ENCODE data around the gene SFT2D2.

The SFT2D2 gene

GRCh38 chr1:168236836-168237611 is 11.2 kb downstream of the SFT2D2 start:
- H3K4me1 Mint-ChIP-seq = peaks cover 50% of the 10 kb centered on the region

DNA sequence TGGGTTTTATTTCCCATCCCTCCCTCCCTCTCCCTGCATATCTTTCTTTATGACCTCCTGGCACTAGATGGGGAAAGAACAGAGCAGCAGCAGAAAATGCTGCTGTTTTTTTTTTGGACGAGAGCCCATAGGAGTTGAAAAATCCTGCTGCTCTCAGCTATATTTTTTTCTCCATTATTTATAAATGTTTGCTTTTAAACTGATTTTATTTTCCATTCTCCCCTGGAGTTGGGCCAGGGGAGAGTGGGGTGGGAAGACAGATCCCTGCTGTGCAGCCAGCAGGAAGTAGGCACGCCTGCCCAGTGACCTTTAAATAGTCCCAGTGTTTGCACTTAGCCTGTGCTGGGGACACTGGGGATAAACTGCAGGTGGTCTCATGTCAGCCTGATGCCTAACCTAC is 17.4 kb downstream of the SFT2D2 start:
- Mint-ChIP-seq H3K27me3 (no peaks in the 10 kb centered on the region), H3K4me1 (peaks cover 33% of the 10 kb centered on the region), H3K4me3 (no peak overlapping the region), H3K27ac (peak overlapping the region; percentile 53), H3K9me3 (no peaks in the 10 kb centered on the region), H3K36me3 (peaks cover 70% of the 10 kb centered on the region)
- ATAC-seq = no peak

More at GRCh38 chr1:168236836-168237611, 11.2 kb downstream of the SFT2D2 start:
- no peaks in the 10 kb centered on the region for H3K27me3 Mint-ChIP-seq
- no peak overlapping the region for H3K4me3 Mint-ChIP-seq
- H3K9me3 Mint-ChIP-seq = no peaks in the 10 kb centered on the region
- H3K27ac Mint-ChIP-seq = peak overlapping the region; percentile 17
- peaks cover 74% of the 10 kb centered on the region for H3K36me3 Mint-ChIP-seq
- peak; percentile 50 for ATAC-seq

DNA sequence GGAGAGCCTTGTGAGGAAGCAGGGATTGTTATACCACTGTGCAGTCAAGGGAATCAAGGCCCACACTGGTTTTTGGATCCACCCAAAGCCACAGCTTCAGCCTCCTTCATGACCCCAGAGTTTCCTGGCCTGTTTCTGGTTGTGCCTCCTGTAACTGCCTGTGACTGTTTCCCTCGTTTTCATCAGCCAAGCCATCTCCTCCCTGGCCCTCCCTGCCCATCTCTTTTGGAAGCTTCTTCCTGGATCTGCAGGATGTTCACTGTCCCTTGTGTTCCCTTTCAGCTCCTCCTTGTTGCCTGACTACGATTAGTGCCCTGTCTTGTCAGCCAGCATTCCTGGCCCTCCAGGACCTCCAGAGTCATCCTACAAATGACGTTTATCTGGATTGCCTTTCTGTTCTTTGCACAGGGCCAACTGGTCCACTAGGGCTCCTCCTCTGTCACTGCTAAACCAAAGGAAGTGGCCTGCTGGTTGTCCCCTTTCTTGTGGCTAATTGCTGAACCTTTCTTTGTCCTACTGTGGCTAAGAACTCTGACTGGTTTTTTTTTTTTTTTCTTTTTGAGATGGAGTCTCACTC is 17.9 kb downstream of the SFT2D2 start:
- no peak for ATAC-seq
- Mint-ChIP-seq H3K9me3 (no peaks in the 10 kb centered on the region), H3K4me1 (peaks cover 37% of the 10 kb centered on the region), H3K4me3 (no peak overlapping the region), H3K36me3 (peaks cover 76% of the 10 kb centered on the region), H3K27ac (peak overlapping the region; percentile 53), H3K27me3 (no peaks in the 10 kb centered on the region)

DNA sequence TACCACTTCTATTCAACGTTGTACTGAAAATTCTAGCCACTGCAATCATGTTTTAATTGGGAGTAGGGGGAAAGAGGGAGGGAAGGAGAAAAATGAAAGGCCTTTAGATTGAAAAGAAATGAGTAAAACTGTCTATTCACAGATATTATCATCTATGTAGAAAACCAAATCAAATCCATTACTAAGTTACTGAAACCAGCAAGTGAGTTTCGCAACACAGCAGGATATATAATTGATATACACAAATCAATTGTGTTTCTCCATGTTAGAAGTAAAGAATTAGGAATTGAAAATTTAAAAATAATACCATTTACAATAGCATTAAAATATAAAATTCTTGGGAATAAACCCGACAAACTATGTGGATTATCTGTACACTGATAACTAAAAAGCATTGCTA is 19.2 kb downstream of the SFT2D2 start:
- no peaks in the 10 kb centered on the region for H3K9me3 Mint-ChIP-seq
- H3K27me3 Mint-ChIP-seq = no peaks in the 10 kb centered on the region
- no peak for ATAC-seq
- peaks cover 75% of the 10 kb centered on the region for H3K36me3 Mint-ChIP-seq
- H3K4me1 Mint-ChIP-seq = peaks cover 42% of the 10 kb centered on the region
- H3K4me3 Mint-ChIP-seq = no peak overlapping the region
- H3K27ac Mint-ChIP-seq = no peak overlapping the region

DNA sequence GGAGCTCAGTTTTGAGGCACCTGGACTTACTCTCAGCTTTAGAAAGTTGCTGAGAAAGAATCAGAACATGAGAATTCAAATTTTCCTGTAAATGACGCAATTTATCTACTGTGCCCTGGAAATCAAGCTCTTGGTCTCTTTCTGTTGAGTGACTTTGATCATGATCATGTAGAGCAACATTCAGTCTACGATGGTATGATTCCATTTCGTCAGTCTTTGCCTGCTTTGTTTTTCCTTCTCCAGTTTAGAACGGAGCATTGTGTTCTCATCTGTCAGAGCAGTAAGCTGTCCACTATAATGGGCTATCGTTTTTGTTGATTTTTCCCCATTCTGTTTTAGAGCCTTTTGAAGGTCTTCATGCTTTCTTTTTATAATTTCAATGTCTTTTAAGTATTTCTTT is 20.7 kb downstream of the SFT2D2 start:
- Mint-ChIP-seq H3K27me3 (no peaks in the 10 kb centered on the region), H3K27ac (no peak overlapping the region), H3K9me3 (no peaks in the 10 kb centered on the region), H3K36me3 (peaks cover 77% of the 10 kb centered on the region), H3K4me1 (peaks cover 42% of the 10 kb centered on the region), H3K4me3 (no peak overlapping the region)
- ATAC-seq = no peak

GRCh38 chr1:168252204-168252733 is 26.5 kb downstream of the SFT2D2 start:
- H3K4me3 Mint-ChIP-seq = no peak overlapping the region
- H3K4me1 Mint-ChIP-seq = peaks cover 18% of the 10 kb centered on the region
- H3K36me3 Mint-ChIP-seq = peaks cover 81% of the 10 kb centered on the region
- H3K27ac Mint-ChIP-seq = peak overlapping the region; percentile 41
- ATAC-seq = no peak
- no peaks in the 10 kb centered on the region for H3K27me3 Mint-ChIP-seq
- peaks cover 8% of the 10 kb centered on the region for H3K9me3 Mint-ChIP-seq

GRCh38 chr1:168256164-168256563 is 30.4 kb downstream of the SFT2D2 start:
- no peak for ATAC-seq
- Mint-ChIP-seq H3K27ac (no peak overlapping the region), H3K4me3 (no peak overlapping the region), H3K9me3 (peaks cover 8% of the 10 kb centered on the region), H3K27me3 (no peaks in the 10 kb centered on the region), H3K36me3 (peaks cover 80% of the 10 kb centered on the region), H3K4me1 (no peaks in the 10 kb centered on the region)

- Mint-ChIP-seq H3K36me3 (peaks cover 88% of the 10 kb centered on the region), H3K4me3 (no peak overlapping the region), H3K9me3 (peaks cover 8% of the 10 kb centered on the region), H3K4me1 (no peaks in the 10 kb centered on the region), H3K27me3 (no peaks in the 10 kb centered on the region), H3K27ac (no peak overlapping the region)
- ATAC-seq = no peak
Observed at GRCh38 chr1:168257397-168257796, 31.6 kb downstream of the SFT2D2 start.

DNA sequence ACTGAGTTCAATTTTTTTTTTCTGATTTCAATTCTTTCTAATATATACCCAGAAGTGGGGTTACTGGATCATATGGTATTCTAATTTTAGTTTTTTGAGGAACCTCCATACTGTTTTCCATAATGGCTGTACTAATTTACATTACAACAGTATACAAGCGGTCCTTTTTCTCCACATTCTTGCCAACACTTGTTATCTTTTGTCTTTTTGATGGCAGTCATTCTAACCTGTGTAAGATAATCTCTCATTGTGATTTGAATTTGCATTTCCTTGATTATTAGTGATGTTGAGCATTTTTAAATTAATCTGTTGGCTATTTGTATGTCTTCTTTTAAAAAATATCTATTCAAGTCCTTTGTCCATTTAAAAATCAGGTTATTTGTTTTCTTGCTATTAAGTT is 33.8 kb downstream of the SFT2D2 start:
- Mint-ChIP-seq H3K27me3 (no peaks in the 10 kb centered on the region), H3K4me3 (no peak overlapping the region), H3K9me3 (peaks cover 13% of the 10 kb centered on the region), H3K36me3 (peaks cover 88% of the 10 kb centered on the region), H3K27ac (no peak overlapping the region), H3K4me1 (no peaks in the 10 kb centered on the region)
- no peak for ATAC-seq

DNA sequence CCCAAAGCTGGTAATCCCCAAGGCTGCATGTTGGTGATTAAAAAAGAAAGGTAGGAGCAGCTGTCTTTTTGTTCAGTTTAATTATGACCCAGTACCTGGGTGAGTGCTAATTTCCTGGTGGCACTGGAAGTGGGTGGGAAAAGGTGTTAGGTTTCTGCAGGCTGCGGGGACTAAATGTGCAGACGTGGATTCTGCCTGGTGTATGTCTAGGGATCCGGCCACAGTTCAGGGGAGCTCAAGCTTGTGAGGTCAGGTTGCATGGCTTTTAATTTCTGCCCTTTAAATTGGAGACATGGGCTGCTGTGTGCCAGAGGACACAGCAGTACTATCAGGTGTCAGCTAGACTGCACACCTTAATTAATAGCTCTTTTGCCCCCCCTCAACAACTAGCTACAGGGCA is 34.6 kb downstream of the SFT2D2 start:
- Mint-ChIP-seq H3K36me3 (peaks cover 85% of the 10 kb centered on the region), H3K4me1 (no peaks in the 10 kb centered on the region), H3K4me3 (no peak overlapping the region), H3K27me3 (no peaks in the 10 kb centered on the region), H3K9me3 (peaks cover 10% of the 10 kb centered on the region), H3K27ac (no peak overlapping the region)
- ATAC-seq = no peak

DNA sequence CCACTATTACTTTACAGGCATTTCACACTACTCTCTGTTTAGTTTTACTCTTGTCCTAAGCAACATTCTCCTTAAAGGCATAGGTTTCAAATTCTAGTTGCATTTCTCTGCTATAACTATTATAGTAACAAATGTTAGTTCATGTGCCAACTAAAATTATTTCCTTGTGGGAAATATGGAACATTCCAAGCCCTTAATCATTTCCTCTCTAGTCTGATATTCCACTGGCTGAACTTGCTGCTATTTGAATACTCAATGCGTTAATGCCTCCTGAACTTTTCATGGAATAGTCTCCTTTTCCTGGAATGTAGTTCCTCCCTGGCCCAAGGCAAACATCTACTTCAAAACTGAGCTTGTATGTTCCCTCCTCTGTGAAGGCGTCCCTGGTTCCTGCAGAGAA is 35.6 kb downstream of the SFT2D2 start:
- Mint-ChIP-seq H3K36me3 (peaks cover 75% of the 10 kb centered on the region), H3K9me3 (peaks cover 8% of the 10 kb centered on the region), H3K27me3 (no peaks in the 10 kb centered on the region), H3K4me1 (no peaks in the 10 kb centered on the region), H3K4me3 (no peak overlapping the region), H3K27ac (no peak overlapping the region)
- no peak for ATAC-seq

DNA sequence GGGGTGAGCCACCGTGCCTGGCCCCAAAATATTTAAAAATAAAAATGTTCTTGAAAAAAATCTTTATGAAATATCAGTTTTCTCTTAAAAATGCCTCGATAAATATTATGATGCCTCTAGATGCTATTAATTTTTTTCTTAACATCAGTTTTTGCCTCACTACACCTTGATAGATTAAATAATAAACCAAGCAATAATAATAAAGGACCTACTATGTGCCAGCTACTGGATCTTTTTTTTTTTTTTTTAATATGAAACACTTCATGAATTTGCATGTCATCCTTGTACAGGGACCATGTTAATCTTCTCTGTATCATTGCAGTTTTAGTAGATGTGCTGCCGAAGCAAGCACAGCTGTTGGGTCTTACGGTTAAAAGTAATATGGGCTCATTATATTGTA is 37.3 kb downstream of the SFT2D2 start:
- H3K36me3 Mint-ChIP-seq = peaks cover 57% of the 10 kb centered on the region
- no peak overlapping the region for H3K27ac Mint-ChIP-seq
- no peak for ATAC-seq
- H3K4me3 Mint-ChIP-seq = no peak overlapping the region
- no peaks in the 10 kb centered on the region for H3K27me3 Mint-ChIP-seq
- no peaks in the 10 kb centered on the region for H3K4me1 Mint-ChIP-seq
- peaks cover 5% of the 10 kb centered on the region for H3K9me3 Mint-ChIP-seq

DNA sequence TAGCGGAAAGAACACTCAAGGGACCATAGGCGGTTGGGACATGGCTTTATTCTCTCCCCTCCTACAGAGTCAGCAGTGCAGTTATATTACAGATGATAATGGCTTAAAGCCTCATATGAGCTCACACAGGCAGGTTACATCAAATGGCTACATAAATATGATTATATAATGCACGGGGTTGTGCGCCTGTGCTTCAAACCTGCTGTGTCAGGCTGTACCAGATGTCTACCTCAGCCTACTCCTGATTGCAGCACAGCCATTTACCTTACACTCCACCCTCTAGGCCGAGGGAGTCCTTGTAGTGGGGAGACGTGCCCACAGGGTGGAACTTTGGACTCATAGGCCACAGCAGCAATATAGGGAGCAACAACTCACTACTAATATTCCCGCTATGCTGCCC is 38.5 kb downstream of the SFT2D2 start:
- no peaks in the 10 kb centered on the region for H3K27me3 Mint-ChIP-seq
- ATAC-seq = no peak
- no peaks in the 10 kb centered on the region for H3K4me1 Mint-ChIP-seq
- peaks cover 57% of the 10 kb centered on the region for H3K36me3 Mint-ChIP-seq
- H3K27ac Mint-ChIP-seq = no peak overlapping the region
- H3K4me3 Mint-ChIP-seq = no peak overlapping the region
- H3K9me3 Mint-ChIP-seq = peaks cover 5% of the 10 kb centered on the region

GRCh38 chr1:168265596-168265995 is 39.8 kb downstream of the SFT2D2 start:
- ATAC-seq = no peak
- Mint-ChIP-seq H3K4me1 (no peaks in the 10 kb centered on the region), H3K36me3 (peaks cover 57% of the 10 kb centered on the region), H3K27me3 (no peaks in the 10 kb centered on the region), H3K4me3 (no peak overlapping the region), H3K9me3 (peaks cover 5% of the 10 kb centered on the region), H3K27ac (no peak overlapping the region)

DNA sequence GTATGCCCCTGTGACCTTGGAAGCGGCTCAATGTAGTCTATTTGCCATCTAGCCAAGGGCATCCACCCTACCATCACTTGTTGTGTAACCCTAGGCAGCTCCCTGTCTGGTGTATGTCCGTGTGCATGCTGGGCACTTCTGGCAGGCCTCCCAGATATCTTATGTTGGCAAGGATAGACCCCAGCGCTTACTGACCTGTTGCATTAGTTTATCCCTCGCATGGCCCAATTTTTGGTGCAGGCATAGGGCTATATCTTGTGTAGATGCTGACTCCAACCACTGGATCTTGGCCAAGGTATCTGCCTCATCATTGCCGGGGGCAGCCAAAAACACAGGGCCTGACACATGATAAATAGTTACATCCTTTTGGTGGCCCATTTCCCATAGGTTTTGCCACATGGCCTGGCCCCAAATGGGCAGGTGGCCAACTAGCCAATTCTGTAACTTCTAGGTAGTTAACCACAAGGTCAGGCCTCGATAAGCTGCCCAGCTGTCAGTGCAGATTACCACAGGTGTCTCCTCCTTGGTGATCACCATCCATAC is 40.9 kb downstream of the SFT2D2 start:
- Mint-ChIP-seq H3K9me3 (peaks cover 5% of the 10 kb centered on the region), H3K4me3 (no peak overlapping the region), H3K4me1 (no peaks in the 10 kb centered on the region), H3K36me3 (peaks cover 48% of the 10 kb centered on the region), H3K27me3 (no peaks in the 10 kb centered on the region), H3K27ac (no peak overlapping the region)
- ATAC-seq = no peak

DNA sequence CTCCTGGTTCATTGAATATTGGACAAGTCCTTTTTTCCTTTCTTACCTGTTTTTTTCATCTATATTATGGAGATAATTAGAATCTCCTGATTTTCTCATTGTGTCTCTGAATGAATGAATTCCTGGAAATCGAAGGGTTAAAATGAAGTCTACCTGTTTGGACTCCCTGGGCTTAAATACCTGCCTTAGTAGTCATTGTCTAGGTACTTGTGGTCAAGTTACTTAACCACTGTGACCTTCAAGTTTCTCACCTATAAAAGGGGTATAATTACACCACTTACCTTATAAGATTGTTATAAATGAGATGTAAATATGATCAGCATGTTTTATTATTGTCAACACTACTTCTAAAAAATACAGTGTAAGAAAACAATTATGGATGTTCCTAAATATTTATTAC is 45.8 kb downstream of the SFT2D2 start:
- Mint-ChIP-seq H3K4me1 (peaks cover 16% of the 10 kb centered on the region), H3K36me3 (peaks cover 54% of the 10 kb centered on the region), H3K4me3 (no peak overlapping the region), H3K9me3 (peaks cover 3% of the 10 kb centered on the region), H3K27me3 (no peaks in the 10 kb centered on the region), H3K27ac (no peak overlapping the region)
- ATAC-seq = no peak

Measured in stimulated activated memory B cell treated with anti-CD40 and anti-IgM and Interleukin-4, amounts not matched to agents 10 μg/mL and 1 μg/mL and 100 μg/mL, for 72 hours (primary cell).